ENCODE data around the gene C5AR1. TPM values are rescaled to one million over a fixed set of nuclear protein-coding genes. Genes with fewer than 3 reads are reported as not detected.

Gene C5AR1
- total and polyA plus RNA-seq, 3 donors from 2014 or later: 3.5 to 6.1 (median 3.9) TPM

DNA sequence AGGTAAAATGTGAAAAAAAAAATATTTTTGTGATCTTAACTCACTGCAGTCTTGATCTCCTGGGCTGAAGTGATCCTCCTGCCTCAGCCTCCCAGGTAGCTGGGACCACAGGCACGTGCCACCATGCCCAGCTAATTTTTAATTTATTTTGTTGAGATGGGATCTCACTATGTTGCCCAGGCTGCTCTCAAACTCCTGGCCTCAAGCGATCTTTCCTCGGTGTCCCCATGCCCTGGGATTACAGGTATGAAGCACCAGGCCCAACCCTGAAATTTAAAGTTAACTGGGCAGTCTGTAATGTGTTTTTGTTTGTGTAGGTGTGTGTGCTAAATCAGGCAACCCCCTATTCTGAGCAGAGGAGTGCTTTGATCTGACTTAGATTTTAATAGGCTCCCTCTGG, 3.4 kb upstream of the C5AR1 start:
- no peaks in the 10 kb centered on the region for H3K9me3 ChIP-seq
- H3K36me3 ChIP-seq (ENCODE audit: low read depth, missing control alignments): no peaks in the 10 kb centered on the region
- H3K4me1 ChIP-seq: no peaks in the 10 kb centered on the region
- H3K27me3 ChIP-seq: no peaks in the 10 kb centered on the region
- no peak for DNase-seq
- TF ChIP-seq POLR2A (IDR thresholded peaks at IDR 0.05): no peak
- TF ChIP-seq, protein P1, sequence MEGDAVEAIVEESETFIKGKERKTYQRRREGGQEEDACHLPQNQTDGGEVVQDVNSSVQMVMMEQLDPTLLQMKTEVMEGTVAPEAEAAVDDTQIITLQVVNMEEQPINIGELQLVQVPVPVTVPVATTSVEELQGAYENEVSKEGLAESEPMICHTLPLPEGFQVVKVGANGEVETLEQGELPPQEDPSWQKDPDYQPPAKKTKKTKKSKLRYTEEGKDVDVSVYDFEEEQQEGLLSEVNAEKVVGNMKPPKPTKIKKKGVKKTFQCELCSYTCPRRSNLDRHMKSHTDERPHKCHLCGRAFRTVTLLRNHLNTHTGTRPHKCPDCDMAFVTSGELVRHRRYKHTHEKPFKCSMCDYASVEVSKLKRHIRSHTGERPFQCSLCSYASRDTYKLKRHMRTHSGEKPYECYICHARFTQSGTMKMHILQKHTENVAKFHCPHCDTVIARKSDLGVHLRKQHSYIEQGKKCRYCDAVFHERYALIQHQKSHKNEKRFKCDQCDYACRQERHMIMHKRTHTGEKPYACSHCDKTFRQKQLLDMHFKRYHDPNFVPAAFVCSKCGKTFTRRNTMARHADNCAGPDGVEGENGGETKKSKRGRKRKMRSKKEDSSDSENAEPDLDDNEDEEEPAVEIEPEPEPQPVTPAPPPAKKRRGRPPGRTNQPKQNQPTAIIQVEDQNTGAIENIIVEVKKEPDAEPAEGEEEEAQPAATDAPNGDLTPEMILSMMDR (IDR thresholded peaks at IDR 0.05): no peak
- H3K27ac ChIP-seq: no peak overlapping the region
- H3K4me3 ChIP-seq: no peak overlapping the region
- 93 to 100% methylated on average over 3 of the region's 3 CpGs for WGBS, 2 donors
- intact Hi-C loops (cut with DNase I; ENCODE audit: low total_unique reads): no loop called here

DNA sequence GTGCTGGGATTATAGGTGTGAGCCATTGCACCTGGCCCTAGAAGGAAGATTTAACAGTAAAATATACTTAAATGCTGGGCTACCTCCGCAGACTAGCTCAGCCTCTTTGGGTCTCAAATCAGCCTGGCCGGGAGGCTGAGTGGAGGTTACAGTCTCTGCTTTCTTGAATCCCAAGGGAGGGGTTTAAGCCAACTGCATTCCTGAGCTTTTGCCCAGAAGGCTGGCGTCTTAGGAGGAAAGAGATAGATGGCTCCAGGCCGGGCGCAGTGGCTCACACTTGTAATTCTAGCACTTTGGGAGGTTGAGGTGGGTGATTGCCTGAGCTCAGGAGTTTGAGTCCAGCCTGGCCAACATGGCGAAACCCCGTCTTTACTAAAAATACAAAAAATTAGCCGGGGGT, 623 bp upstream of the C5AR1 start:
- intact Hi-C loops (cut with DNase I; ENCODE audit: low total_unique reads): no loop called here
- H3K27ac ChIP-seq: no peak overlapping the region
- no peaks in the 10 kb centered on the region for H3K27me3 ChIP-seq
- H3K4me1 ChIP-seq: no peaks in the 10 kb centered on the region
- no peak for DNase-seq
- no peaks in the 10 kb centered on the region for H3K9me3 ChIP-seq
- H3K36me3 ChIP-seq (ENCODE audit: low read depth, missing control alignments): no peaks in the 10 kb centered on the region
- 58 to 61% methylated on average over 8 of the region's 8 CpGs for WGBS, 2 donors
- H3K4me3 ChIP-seq: no peak overlapping the region
- no peak for TF ChIP-seq POLR2A (IDR thresholded peaks at IDR 0.05)
- TF ChIP-seq, protein P1 (IDR thresholded peaks at IDR 0.05): no peak

DNA sequence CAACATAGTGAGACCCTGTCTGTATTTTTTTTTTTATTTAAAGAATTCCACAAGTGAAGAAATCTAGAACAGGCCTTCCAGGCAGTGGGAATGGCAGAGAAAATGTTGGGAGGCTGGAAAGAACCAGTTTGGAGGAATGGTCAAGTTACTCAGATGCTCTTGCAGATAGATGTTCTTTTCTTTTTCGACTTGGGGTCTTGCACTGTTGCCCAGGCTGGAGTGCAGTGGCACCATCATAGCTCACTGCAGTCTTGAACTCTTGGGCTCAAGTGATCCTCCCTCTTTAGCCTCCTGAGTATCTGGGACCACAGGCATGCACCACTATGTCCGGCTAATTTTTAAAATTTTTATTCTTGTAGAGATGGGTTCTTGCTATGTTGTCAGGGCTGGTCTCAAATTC, 662 bp downstream of the C5AR1 start:
- 88% methylated on average over 2 of the region's 2 CpGs for WGBS, 2 donors
- Histone ChIP-seq H3K27ac (peak overlapping the region in 1 of 2 donors; percentile 32), H3K4me3 (peak overlapping the region in 1 of 2 donors; percentile 17), H3K4me1 (no peaks in the 10 kb centered on the region), H3K36me3 (ENCODE audit: low read depth, missing control alignments) (no peaks in the 10 kb centered on the region), H3K27me3 (no peaks in the 10 kb centered on the region), H3K9me3 (no peaks in the 10 kb centered on the region)
- TF ChIP-seq, protein P1 (IDR thresholded peaks at IDR 0.05): no peak
- TF ChIP-seq POLR2A (IDR thresholded peaks at IDR 0.05): no peak
- no peak for DNase-seq
- intact Hi-C loops (cut with DNase I; ENCODE audit: low total_unique reads): no loop called here

DNA sequence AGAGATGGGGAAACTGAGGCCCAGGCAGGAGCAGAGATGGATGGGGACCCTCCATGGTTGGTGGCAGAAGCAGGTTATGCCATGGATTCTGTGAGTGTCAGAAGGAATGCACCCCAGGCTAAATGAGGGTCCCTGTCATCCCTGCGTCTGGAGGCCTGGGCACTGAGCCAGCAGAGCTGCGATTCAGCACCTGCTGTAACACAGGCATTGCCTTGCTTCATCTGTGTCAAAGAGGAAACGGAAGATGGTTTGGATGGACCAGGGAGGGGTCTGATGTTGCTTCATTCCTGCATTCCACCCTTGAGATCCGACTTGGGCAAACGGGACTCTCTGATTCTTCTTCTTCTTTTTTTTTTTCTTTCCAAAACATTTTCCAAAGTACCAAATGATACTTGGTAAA, 1.2 kb downstream of the C5AR1 start:
- DNase-seq: peak; percentile 28
- no peaks in the 10 kb centered on the region for H3K9me3 ChIP-seq
- H3K27me3 ChIP-seq: no peaks in the 10 kb centered on the region
- no peaks in the 10 kb centered on the region for H3K36me3 ChIP-seq (ENCODE audit: low read depth, missing control alignments)
- intact Hi-C loops (cut with DNase I; ENCODE audit: low total_unique reads): no loop called here
- H3K4me1 ChIP-seq: no peaks in the 10 kb centered on the region
- TF ChIP-seq POLR2A (IDR thresholded peaks at IDR 0.05): no peak
- TF ChIP-seq, protein P1 (IDR thresholded peaks at IDR 0.05): no peak
- WGBS, 2 donors: 33 to 47% methylated on average over 5 of the region's 5 CpGs
- no peak overlapping the region for H3K4me3 ChIP-seq
- peak overlapping the region in 1 of 2 donors; percentile 3 for H3K27ac ChIP-seq

DNA sequence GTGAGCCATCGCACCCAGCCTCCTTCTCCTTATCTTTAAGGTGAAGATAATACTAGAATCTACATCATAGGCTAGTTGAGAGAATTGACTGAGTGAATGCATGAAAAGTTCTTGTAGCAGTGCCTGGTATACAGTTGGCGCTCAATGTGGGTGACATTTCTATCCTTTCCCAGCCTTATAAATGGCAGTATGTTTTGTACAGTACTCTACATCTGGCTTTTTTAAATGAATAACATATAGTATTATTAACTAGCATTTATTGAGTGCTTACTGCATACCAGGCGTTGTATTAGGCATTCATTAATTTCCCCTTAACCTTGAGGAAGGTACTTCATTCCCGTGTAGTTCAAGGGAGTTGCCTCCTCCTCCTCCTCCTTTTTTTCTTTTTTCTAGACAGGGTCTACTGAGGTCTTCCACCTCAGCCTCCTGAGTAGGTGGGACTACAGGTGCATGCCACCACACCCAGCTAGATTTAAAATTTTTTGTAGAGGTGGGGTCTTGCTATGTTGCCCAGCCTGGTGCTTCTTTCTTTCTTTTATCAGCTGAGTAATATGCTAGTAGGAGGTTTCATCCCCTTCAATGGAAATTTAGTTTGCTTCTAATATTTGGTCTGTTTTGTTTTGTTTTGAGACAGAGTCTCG, 2.8 kb downstream of the C5AR1 start:
- no peak overlapping the region for H3K27ac ChIP-seq
- H3K36me3 ChIP-seq (ENCODE audit: low read depth, missing control alignments): no peaks in the 10 kb centered on the region
- TF ChIP-seq, protein P1 (IDR thresholded peaks at IDR 0.05): no peak
- TF ChIP-seq POLR2A (IDR thresholded peaks at IDR 0.05): no peak
- 84% methylated on average over 5 of the region's 5 CpGs for WGBS, 2 donors
- DNase-seq: no peak
- H3K4me1 ChIP-seq: no peaks in the 10 kb centered on the region
- no peaks in the 10 kb centered on the region for H3K9me3 ChIP-seq
- no peak overlapping the region for H3K4me3 ChIP-seq
- no peaks in the 10 kb centered on the region for H3K27me3 ChIP-seq
- intact Hi-C loops (cut with DNase I; ENCODE audit: low total_unique reads): no loop called here

Data from testis (tissue), 3 donors.